MM.1S (cell line): Measurements from ENCODE around the gene SRRD.

ENCODE experiments used
- DNase-seq: peaks from one replicate; pipeline ENCODE4 v3.0.0-alpha.2; 2015
- H2AFZ ChIP-seq: fragments of 300-600 bp; sonication (generic); 2 replicates; pipeline ENCODE4 v1.6.0; 2016; ENCODE audit warnings: antibody characterized with exemption, low read length
- H3F3A ChIP-seq: fragments of 300-600 bp; sonication (generic); 2 replicates; pipeline ENCODE4 v1.6.1; 2016; ENCODE audit warnings: mild to moderate bottlenecking, antibody characterized with exemption, low read length, moderate library complexity, mixed read lengths; ENCODE audit not compliant: insufficient read depth
- H3K27ac ChIP-seq: fragments of 300-600 bp; sonication (generic); 2 replicates; pipeline ENCODE4 v1.5.1; 2016; ENCODE audit warnings: mild to moderate bottlenecking, low read length
- H3K27me3 ChIP-seq: fragments of 300-600 bp; sonication (generic); replicated peaks from 2 replicates; pipeline ENCODE4 v1.6.0; 2016; ENCODE audit warnings: low read length; ENCODE audit not compliant: insufficient read depth
- H3K36me3 ChIP-seq: fragments of 300-600 bp; sonication (generic); replicated peaks from 2 replicates; pipeline ENCODE4 v1.6.1; 2016; ENCODE audit warnings: mild to moderate bottlenecking, low read length, mixed read lengths; ENCODE audit not compliant: insufficient read depth
- H3K4me1 ChIP-seq: fragments of 300-600 bp; sonication (generic); 2 replicates; pipeline ENCODE4 v1.6.1; 2016; ENCODE audit warnings: low read length, mixed read lengths
- H3K4me2 ChIP-seq: fragments of 300-600 bp; sonication (generic); 2 replicates; pipeline ENCODE4 v1.6.0; 2016; ENCODE audit warnings: low read depth, low read length
- H3K4me3 ChIP-seq: fragments of 300-600 bp; sonication (generic); 2 replicates; pipeline ENCODE4 v1.5.1; 2016; ENCODE audit warnings: low read length, mixed read lengths
- H3K79me2 ChIP-seq: fragments of 300-600 bp; sonication (generic); 2 replicates; pipeline ENCODE4 v1.6.1; 2016; ENCODE audit warnings: mixed run types, low read length, mixed read lengths
- H3K9ac ChIP-seq: fragments of 300-600 bp; sonication (generic); 2 replicates; pipeline ENCODE4 v1.6.1; 2016; ENCODE audit warnings: low read length, mixed read lengths
- H3K9me2 ChIP-seq: fragments of 300-600 bp; sonication (generic); replicated peaks from 2 replicates; pipeline ENCODE4 v1.6.1; 2016; ENCODE audit warnings: mild to moderate bottlenecking, low read length, mixed read lengths; ENCODE audit not compliant: insufficient read depth
- H3K9me3 ChIP-seq: fragments of 300-600 bp; sonication (generic); replicated peaks from 2 replicates; pipeline ENCODE4 v1.6.1; 2016; ENCODE audit warnings: mild to moderate bottlenecking, low read length, mixed read lengths; ENCODE audit not compliant: insufficient read depth
- H4K20me1 ChIP-seq: fragments of 300-600 bp; sonication (generic); 2 replicates; pipeline ENCODE4 v1.6.1; 2016; ENCODE audit warnings: mild to moderate bottlenecking, low read length, moderate library complexity, mixed read lengths; ENCODE audit not compliant: insufficient read depth
- CTCF ChIP-seq: fragments of 300-600 bp; sonication (generic); IDR thresholded peaks from 2 replicates; pipeline ENCODE4 v1.5.1; 2016; ENCODE audit warnings: antibody characterized with exemption, low read length, mixed read lengths
- EZH2 ChIP-seq: fragments of 300-600 bp; sonication (generic); optimal IDR thresholded peaks from 2 replicates; pipeline ENCODE3; 2017; ENCODE audit warnings: low read depth, mild to moderate bottlenecking, antibody characterized with exemption, low read length, mixed read lengths
- EZH2phosphoT487 ChIP-seq: fragments of 300-600 bp; sonication (generic); IDR thresholded peaks from 2 replicates; pipeline ENCODE4 v1.6.1; 2018; ENCODE audit warnings: antibody characterized with exemption, low read length

The SRRD gene

DNA sequence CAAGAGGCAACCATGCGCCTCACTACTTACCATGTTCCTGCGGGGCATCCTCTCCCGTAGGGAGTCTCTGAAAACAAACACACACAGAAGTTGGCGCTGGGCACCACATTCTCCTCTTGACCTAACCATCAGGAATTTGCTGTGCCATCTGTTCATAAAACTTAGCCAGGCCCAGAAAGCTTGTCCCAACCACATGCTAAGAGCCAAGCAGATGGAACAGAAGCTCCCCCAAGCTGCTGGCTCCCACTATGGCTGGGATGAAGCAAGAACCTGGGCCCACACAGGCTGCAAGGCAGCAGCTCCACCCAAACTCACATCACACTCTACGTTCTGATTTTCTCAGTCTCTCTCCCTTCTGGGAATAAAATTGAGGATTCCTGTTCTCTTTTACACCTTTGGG lies 17.5 kb upstream of the SRRD start:
- DNase-seq, result no peak
- Histone ChIP-seq H3F3A (no peaks in the 10 kb centered on the region), H3K4me1 (no peaks in the 10 kb centered on the region), H3K9me2 (no peaks in the 10 kb centered on the region), H3K9me3 (no peaks in the 10 kb centered on the region), H3K4me2 (no peak overlapping the region), H4K20me1 (no peaks in the 10 kb centered on the region), H3K27ac (no peak overlapping the region), H3K27me3 (no peaks in the 10 kb centered on the region), H3K36me3 (no peaks in the 10 kb centered on the region; the same call in none of the 2 replicates), H3K4me3 (no peak overlapping the region), H2AFZ (no peak overlapping the region), H3K9ac (no peak overlapping the region), H3K79me2 (no peaks in the 10 kb centered on the region)
- no peak for TF ChIP-seq EZH2phosphoT487
- no peak for TF ChIP-seq CTCF

- Histone ChIP-seq H3K4me3 (no peak overlapping the region), H3K4me1 (no peaks in the 10 kb centered on the region), H3K27me3 (no peaks in the 10 kb centered on the region), H3K36me3 (no peaks in the 10 kb centered on the region; the same call in none of the 2 replicates), H3K27ac (no peak overlapping the region), H3K4me2 (no peak overlapping the region), H3F3A (no peaks in the 10 kb centered on the region), H2AFZ (no peak overlapping the region), H3K9me3 (no peaks in the 10 kb centered on the region), H3K9ac (no peak overlapping the region), H3K9me2 (no peaks in the 10 kb centered on the region), H3K79me2 (no peaks in the 10 kb centered on the region), H4K20me1 (no peaks in the 10 kb centered on the region)
- TF ChIP-seq CTCF, result no peak
- no peak for TF ChIP-seq EZH2phosphoT487
- no peak for TF ChIP-seq EZH2
- no peak for DNase-seq
Observed at GRCh38 chr22:26470807-26471206, 12.9 kb upstream of the SRRD start.

DNA sequence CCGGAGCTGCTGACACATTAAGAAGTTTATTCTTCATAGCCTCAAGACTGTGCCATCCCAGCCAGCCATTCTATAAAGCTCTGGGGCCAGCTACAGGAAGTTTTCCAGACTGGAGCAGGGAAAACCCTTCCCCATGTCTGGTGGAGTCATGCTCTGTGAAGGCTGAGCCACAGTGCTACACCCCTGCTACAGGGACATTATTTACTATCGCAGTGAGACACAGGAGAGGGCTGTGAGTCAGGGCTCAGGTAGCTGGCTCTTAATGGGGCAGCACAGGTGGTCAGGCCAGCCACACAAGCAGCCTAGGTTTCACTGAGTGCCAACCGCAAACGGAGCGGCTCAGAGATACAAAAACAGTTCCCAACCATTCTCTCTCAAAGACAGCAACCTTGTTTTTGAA lies 12.2 kb upstream of the SRRD start:
- Histone ChIP-seq H3K79me2 (no peaks in the 10 kb centered on the region), H3F3A (no peaks in the 10 kb centered on the region), H3K9ac (no peak overlapping the region), H3K9me3 (no peaks in the 10 kb centered on the region), H3K4me1 (no peaks in the 10 kb centered on the region), H3K36me3 (no peaks in the 10 kb centered on the region; the same call in none of the 2 replicates), H3K4me3 (no peak overlapping the region), H3K27me3 (no peaks in the 10 kb centered on the region), H3K4me2 (no peak overlapping the region), H3K9me2 (no peaks in the 10 kb centered on the region), H3K27ac (no peak overlapping the region), H4K20me1 (no peaks in the 10 kb centered on the region), H2AFZ (no peak overlapping the region)
- no peak for TF ChIP-seq CTCF
- no peak for TF ChIP-seq EZH2
- TF ChIP-seq EZH2phosphoT487, result no peak
- DNase-seq, result no peak
